Fibroblast of the aortic adventitia (primary cell): ENCODE data around the gene ZNF467. TPM values are rescaled to one million over a fixed set of nuclear protein-coding genes. Genes with fewer than 3 reads are reported as not detected.

Experiments
- DNase-seq: peaks from one replicate; pipeline ENCODE4 v3.0.0-alpha.2; 2010; ENCODE audit warnings: low read depth
- H3K4me3 ChIP-seq: 2 replicates; pipeline ENCODE4 v1.5.1; 2011; ENCODE audit warnings: low read depth, mild to moderate bottlenecking, control low read depth, low read length, moderate library complexity
- CTCF ChIP-seq: IDR thresholded peaks from 2 replicates; pipeline ENCODE4 v1.5.1; 2011; ENCODE audit warnings: mild to moderate bottlenecking, low read length, control low read depth, inconsistent platforms; ENCODE audit not compliant: insufficient read depth
- total RNA-seq: library from RNA; depleted of rRNA; stranded (reverse); fragments of >200 nt; gene quantifications from 2 replicates; pipeline ENCODE4 v1.2.3, GENCODE V29; 2012; ENCODE audit warnings: low replicate concordance

Gene ZNF467
- total RNA-seq, 1 donor = 0.27 TPM

GRCh38 chr7:149794661-149795060, 21.3 kb upstream of the ZNF467 start:
- H3K4me3 ChIP-seq = no peak overlapping the region
- TF ChIP-seq CTCF = no peak
- DNase-seq = no peak

GRCh38 chr7:149793261-149793660, 19.9 kb upstream of the ZNF467 start:
- TF ChIP-seq CTCF = no peak
- H3K4me3 ChIP-seq = no peak overlapping the region
- DNase-seq = no peak

GRCh38 chr7:149792220-149792595, 18.8 kb upstream of the ZNF467 start:
- no peak overlapping the region for H3K4me3 ChIP-seq
- no peak for DNase-seq
- TF ChIP-seq CTCF = no peak

GRCh38 chr7:149791411-149792219, 18.2 kb upstream of the ZNF467 start:
- DNase-seq = no peak
- no peak for TF ChIP-seq CTCF
- no peak overlapping the region for H3K4me3 ChIP-seq

- TF ChIP-seq CTCF = no peak
Observed at GRCh38 chr7:149790754-149791360, 17.5 kb upstream of the ZNF467 start.

GRCh38 chr7:149790146-149790548, 16.8 kb upstream of the ZNF467 start:
- no peak for DNase-seq
- H3K4me3 ChIP-seq = no peak overlapping the region
- peak; percentile 28 for TF ChIP-seq CTCF

More at GRCh38 chr7:149790754-149791360, 17.5 kb upstream of the ZNF467 start:
- no peak for DNase-seq
- no peak overlapping the region for H3K4me3 ChIP-seq
